Measurements from ENCODE around the gene HIGD1C. TPM values are rescaled to one million over a fixed set of nuclear protein-coding genes. Genes with fewer than 3 reads are reported as not detected.

HIGD1C gene
- total RNA-seq, 1 donor from 2014 or later: not detected

DNA sequence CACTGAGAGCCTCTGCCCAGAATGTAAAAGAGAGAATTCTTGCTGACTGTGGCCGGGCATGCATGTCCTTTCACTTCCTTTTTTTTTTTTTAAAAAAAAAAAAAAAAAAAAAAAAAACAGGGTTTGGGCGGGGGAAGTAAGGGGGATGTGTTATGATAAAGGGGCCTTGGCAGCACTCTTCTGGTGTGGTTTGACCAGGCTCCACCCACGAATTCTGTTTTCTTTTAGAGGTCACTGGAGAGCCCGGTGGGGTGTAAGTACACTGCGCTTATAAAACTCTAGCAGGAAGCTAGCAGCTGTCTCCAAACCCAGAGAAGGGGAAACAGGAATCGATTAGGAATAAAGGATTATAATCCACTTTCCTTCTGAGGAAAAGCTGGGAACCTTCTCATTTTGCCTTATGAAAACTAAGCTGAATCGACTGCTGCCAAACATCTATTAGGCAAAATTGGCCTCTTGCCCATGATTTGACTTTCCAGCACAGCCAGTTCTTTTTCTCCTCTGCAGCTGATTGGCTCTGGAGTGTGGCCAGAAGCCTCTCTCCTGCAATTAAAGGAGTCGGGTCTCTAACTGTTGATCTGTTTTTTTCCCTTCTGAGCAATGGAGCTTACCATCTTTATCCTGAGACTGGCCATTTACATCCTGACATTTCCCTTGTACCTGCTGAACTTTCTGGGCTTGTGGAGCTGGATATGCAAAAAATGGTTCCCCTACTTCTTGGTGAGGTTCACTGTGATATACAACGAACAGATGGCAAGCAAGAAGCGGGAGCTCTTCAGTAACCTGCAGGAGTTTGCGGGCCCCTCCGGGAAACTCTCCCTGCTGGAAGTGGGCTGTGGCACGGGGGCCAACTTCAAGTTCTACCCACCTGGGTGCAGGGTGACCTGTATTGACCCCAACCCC is 27.7 kb upstream of the HIGD1C start:
- peak overlapping the region; percentile 82 for H3K4me2 ChIP-seq (ENCODE audit: low read length)
- H3K27me3 ChIP-seq (ENCODE audit: insufficient read depth, low read length): peaks cover 2% of the 10 kb centered on the region
- H3K9me3 ChIP-seq (ENCODE audit: insufficient read depth, low read depth, low read length): no peaks in the 10 kb centered on the region
- H4K20me1 ChIP-seq (ENCODE audit: insufficient read depth, low read length): no peaks in the 10 kb centered on the region
- DNase-seq (ENCODE audit: low read depth) (peak; percentile 88), FAIRE-seq (no peak)
- no peaks in the 10 kb centered on the region for H3K36me3 ChIP-seq (ENCODE audit: insufficient read depth, low read length)
- H2AFZ ChIP-seq (ENCODE audit: low read depth, low read length): peak overlapping the region; percentile 77
- Mint-ChIP-seq H3K27me3 (ENCODE audit: low read depth, unreplicated experiment) (no peaks in the 10 kb centered on the region), H3K9me3 (ENCODE audit: unreplicated experiment) (no peaks in the 10 kb centered on the region), H3K27ac (ENCODE audit: unreplicated experiment) (peak overlapping the region; percentile 20), H3K4me1 (ENCODE audit: low read depth, unreplicated experiment) (peaks cover 10% of the 10 kb centered on the region), H3K36me3 (ENCODE audit: low read depth, unreplicated experiment) (no peaks in the 10 kb centered on the region), H3K4me3 (ENCODE audit: unreplicated experiment) (peak overlapping the region; percentile 76)
- no peaks in the 10 kb centered on the region for H3K79me2 ChIP-seq (ENCODE audit: insufficient read depth, low read length)
- peak overlapping the region; percentile 59 for H3K4me3 ChIP-seq (ENCODE audit: insufficient read depth, low read depth, low read length)
- no peak overlapping the region for H3K27ac ChIP-seq (ENCODE audit: low read depth, low read length)
- TF ChIP-seq EZH2 (IDR thresholded peaks at IDR 0.05; ENCODE audit: insufficient read depth, low read length): no peak
- TF ChIP-seq, protein P1, sequence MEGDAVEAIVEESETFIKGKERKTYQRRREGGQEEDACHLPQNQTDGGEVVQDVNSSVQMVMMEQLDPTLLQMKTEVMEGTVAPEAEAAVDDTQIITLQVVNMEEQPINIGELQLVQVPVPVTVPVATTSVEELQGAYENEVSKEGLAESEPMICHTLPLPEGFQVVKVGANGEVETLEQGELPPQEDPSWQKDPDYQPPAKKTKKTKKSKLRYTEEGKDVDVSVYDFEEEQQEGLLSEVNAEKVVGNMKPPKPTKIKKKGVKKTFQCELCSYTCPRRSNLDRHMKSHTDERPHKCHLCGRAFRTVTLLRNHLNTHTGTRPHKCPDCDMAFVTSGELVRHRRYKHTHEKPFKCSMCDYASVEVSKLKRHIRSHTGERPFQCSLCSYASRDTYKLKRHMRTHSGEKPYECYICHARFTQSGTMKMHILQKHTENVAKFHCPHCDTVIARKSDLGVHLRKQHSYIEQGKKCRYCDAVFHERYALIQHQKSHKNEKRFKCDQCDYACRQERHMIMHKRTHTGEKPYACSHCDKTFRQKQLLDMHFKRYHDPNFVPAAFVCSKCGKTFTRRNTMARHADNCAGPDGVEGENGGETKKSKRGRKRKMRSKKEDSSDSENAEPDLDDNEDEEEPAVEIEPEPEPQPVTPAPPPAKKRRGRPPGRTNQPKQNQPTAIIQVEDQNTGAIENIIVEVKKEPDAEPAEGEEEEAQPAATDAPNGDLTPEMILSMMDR (IDR thresholded peaks at IDR 0.05; ENCODE audit: insufficient read depth, low read depth, low read length): no peak
- H3K9ac ChIP-seq (ENCODE audit: low read length): peak overlapping the region; percentile 63
- H3K4me1 ChIP-seq (ENCODE audit: insufficient read depth, low read length): peaks cover 13% of the 10 kb centered on the region

DNA sequence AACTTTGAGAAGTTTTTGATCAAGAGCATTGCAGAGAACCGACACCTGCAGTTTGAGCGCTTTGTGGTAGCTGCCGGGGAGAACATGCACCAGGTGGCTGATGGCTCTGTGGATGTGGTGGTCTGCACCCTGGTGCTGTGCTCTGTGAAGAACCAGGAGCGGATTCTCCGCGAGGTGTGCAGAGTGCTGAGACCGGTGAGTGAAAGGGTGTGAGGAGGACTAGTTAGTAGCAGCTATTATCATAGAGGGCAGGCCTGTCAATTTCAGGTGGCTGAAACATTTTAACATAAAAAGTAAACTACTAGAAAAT is 27.0 kb upstream of the HIGD1C start:
- Histone ChIP-seq H3K4me1 (ENCODE audit: insufficient read depth, low read length) (peaks cover 13% of the 10 kb centered on the region), H3K79me2 (ENCODE audit: insufficient read depth, low read length) (no peaks in the 10 kb centered on the region), H4K20me1 (ENCODE audit: insufficient read depth, low read length) (no peaks in the 10 kb centered on the region), H3K36me3 (ENCODE audit: insufficient read depth, low read length) (no peaks in the 10 kb centered on the region), H3K9ac (ENCODE audit: low read length) (no peak overlapping the region), H3K4me3 (ENCODE audit: insufficient read depth, low read depth, low read length) (peak overlapping the region; percentile 59), H3K27ac (ENCODE audit: low read depth, low read length) (no peak overlapping the region), H3K27me3 (ENCODE audit: insufficient read depth, low read length) (peaks cover 2% of the 10 kb centered on the region), H3K9me3 (ENCODE audit: insufficient read depth, low read depth, low read length) (no peaks in the 10 kb centered on the region), H3K4me2 (ENCODE audit: low read length) (peak overlapping the region; percentile 82), H2AFZ (ENCODE audit: low read depth, low read length) (peak overlapping the region; percentile 37)
- FAIRE-seq (no peak), DNase-seq (ENCODE audit: low read depth) (no peak)
- H3K4me1 Mint-ChIP-seq (ENCODE audit: low read depth, unreplicated experiment): peaks cover 10% of the 10 kb centered on the region
- H3K27ac Mint-ChIP-seq (ENCODE audit: unreplicated experiment): no peak overlapping the region
- H3K36me3 Mint-ChIP-seq (ENCODE audit: low read depth, unreplicated experiment): no peaks in the 10 kb centered on the region
- TF ChIP-seq, protein P1 (IDR thresholded peaks at IDR 0.05; ENCODE audit: insufficient read depth, low read depth, low read length): no peak
- no peak for TF ChIP-seq EZH2 (IDR thresholded peaks at IDR 0.05; ENCODE audit: insufficient read depth, low read length)
- no peaks in the 10 kb centered on the region for H3K27me3 Mint-ChIP-seq (ENCODE audit: low read depth, unreplicated experiment)
- H3K4me3 Mint-ChIP-seq (ENCODE audit: unreplicated experiment): no peak overlapping the region
- no peaks in the 10 kb centered on the region for H3K9me3 Mint-ChIP-seq (ENCODE audit: unreplicated experiment)

DNA sequence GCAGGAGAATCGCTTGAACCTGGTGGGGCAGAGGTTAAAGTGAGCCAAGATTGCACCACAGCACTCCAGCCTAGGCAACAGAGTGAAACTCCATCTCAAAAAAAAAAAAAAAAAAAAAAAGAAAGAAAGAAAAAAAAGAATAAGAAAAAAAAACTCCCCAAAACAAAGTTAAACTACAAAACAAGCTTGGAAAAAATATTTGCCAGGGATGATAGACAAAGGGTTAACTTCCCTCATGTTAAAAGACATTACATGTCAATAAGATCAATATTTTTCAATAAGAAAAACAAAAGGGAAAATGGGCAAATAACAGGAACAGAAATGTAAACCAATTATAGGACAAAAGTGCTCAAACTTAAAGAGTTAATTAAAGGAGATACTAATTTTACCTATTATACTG is 26.4 kb upstream of the HIGD1C start:
- Histone ChIP-seq H3K4me1 (ENCODE audit: insufficient read depth, low read length) (peaks cover 13% of the 10 kb centered on the region), H3K36me3 (ENCODE audit: insufficient read depth, low read length) (no peaks in the 10 kb centered on the region), H3K79me2 (ENCODE audit: insufficient read depth, low read length) (no peaks in the 10 kb centered on the region), H2AFZ (ENCODE audit: low read depth, low read length) (no peak overlapping the region), H3K27me3 (ENCODE audit: insufficient read depth, low read length) (peaks cover 2% of the 10 kb centered on the region), H3K4me2 (ENCODE audit: low read length) (no peak overlapping the region), H3K27ac (ENCODE audit: low read depth, low read length) (no peak overlapping the region), H3K9me3 (ENCODE audit: insufficient read depth, low read depth, low read length) (no peaks in the 10 kb centered on the region), H3K4me3 (ENCODE audit: insufficient read depth, low read depth, low read length) (no peak overlapping the region), H3K9ac (ENCODE audit: low read length) (no peak overlapping the region), H4K20me1 (ENCODE audit: insufficient read depth, low read length) (no peaks in the 10 kb centered on the region)
- no peak for DNase-seq (ENCODE audit: low read depth)
- Mint-ChIP-seq H3K9me3 (ENCODE audit: unreplicated experiment) (no peaks in the 10 kb centered on the region), H3K4me1 (ENCODE audit: low read depth, unreplicated experiment) (peaks cover 10% of the 10 kb centered on the region), H3K27ac (ENCODE audit: unreplicated experiment) (no peak overlapping the region), H3K4me3 (ENCODE audit: unreplicated experiment) (no peak overlapping the region), H3K27me3 (ENCODE audit: low read depth, unreplicated experiment) (no peaks in the 10 kb centered on the region), H3K36me3 (ENCODE audit: low read depth, unreplicated experiment) (no peaks in the 10 kb centered on the region)
- TF ChIP-seq, protein P1 (IDR thresholded peaks at IDR 0.05; ENCODE audit: insufficient read depth, low read depth, low read length): no peak
- no peak for TF ChIP-seq EZH2 (IDR thresholded peaks at IDR 0.05; ENCODE audit: insufficient read depth, low read length)
- FAIRE-seq: no peak
